ENCODE results near the gene CDS1.

GRCh38 chr4:84672177-84672576 lies 89.2 kb downstream of the CDS1 start:
- TF ChIP-seq POLR2AphosphoS5 (IDR thresholded peaks at IDR 0.05), result no peak
- TF ChIP-seq EP300 (IDR thresholded peaks at IDR 0.05), result no peak
- no peak for TF ChIP-seq CTCF (IDR thresholded peaks at IDR 0.05)

Measured in gastroesophageal sphincter (tissue), 3 donors.